Fibroblast of gingiva (primary cell): Measurements from ENCODE around the gene SLC5A1.

Experiments
- DNase-seq: peaks from one replicate; pipeline ENCODE4 v3.0.0-alpha.2; 2011; ENCODE audit warnings: low read depth

The SLC5A1 gene

DNA sequence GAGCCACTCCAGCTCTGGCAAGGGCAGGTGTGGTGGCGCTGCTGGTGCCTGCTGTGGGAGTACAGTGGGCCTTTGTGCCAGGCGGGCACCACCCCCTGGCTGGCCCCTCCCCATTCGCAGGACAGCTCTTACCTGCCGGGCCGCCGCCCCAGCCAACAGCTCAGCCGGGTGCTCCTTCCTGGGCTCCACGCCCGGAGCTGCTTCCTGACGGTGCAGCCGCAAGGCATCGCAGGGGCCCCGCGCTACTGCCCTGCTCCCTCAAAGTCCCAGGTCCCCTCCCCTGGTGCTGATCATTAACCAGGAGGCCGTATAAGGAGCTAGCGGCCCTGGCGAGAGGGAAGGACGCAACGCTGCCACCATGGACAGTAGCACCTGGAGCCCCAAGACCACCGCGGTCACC is at the start of gene SLC5A1:
SLC5A1 (plus strand) TSS at position 338 of the 400 bp plus-strand sequence; CDS start at position 359, 21 bp downstream.
- DNase-seq: no peak

DNA sequence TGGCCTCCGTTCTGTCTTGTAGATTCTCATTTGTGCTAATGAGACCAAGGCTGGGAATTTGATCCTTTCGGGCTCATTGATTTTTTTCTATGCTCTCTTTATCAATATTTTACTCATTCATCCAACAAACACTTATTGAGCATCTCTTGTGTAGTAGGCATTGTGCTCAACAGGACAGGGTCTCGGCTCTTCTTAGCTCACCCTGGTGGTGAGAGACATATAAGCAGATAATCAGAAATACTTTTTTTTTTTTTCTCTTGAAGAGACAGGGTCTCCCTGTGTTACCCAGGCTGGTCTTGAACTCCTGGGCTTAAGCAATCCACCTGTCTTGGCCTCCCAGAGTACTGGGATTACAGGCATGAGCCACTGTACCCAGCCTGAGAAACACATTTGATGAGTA is 48.0 kb upstream of the SLC5A1 start:
- DNase-seq: no peak

DNA sequence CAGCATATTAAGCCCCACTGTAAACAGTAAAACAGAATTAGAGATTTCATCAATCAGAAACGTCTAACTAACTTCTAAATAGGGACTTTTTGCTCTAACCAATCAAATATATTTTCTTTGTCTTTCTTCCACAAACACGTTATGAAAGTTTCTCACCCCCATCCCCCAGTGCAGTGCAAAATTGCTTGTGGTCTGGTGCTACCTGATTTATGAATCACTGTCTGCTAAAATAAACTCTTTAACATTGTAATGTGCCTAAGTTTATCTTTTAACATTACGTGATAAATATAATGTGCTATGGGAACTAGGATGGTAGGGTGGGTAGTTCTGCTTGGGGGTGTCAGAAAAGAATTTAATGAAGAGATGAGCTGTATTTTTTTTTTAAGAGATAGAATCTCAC is 47.3 kb upstream of the SLC5A1 start:
- no peak for DNase-seq

DNA sequence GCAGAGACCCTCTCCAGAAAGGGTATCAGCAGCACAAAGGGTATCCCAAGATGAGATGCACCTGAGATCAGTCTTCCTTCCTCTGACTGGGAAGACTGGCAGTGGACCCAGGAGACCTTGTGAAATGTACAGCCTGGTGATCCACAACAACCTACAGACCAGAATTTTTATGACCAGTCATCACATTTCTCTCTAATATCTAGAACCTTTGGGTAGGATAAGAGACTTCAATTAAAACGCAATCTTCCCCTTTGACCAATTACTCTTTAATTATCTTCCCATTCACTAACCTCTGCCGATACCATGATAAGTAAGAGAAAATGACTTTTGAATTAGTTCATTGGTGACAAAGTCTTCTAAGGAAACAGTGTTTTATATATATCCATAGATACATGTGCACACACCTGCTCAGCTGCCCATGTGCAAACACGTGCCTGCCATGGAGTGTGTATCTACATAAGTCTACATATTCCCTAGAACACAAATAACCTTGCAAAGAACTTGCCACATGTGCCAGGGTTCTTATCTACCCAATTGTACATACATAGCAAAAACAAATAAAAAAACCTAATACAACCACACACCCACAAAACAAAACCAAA is 44.2 kb upstream of the SLC5A1 start:
- no peak for DNase-seq

DNA sequence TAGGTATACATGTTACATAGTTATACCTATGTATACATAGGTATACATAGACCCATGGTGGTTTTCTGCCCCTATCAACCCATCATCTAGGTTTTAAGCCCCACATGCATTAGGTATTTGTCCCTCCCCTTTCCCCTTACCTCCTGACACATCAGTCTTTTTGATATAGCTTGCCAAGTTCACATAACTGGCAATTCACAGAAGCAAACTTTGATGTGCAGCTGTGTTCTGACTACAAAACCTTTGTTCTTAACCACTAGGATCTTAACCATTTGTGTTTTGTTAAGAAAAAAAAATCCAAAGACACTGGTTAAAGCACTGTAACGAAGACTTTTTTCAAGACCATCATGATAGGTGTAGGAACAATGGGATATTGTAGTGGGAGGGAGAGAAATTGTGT is 42.9 kb upstream of the SLC5A1 start:
- no peak for DNase-seq

- no peak for DNase-seq
These were observed 37.6 kb upstream of the SLC5A1 start for GRCh38 chr22:32005453-32005852.

GRCh38 chr22:32013200-32013599 is 29.9 kb upstream of the SLC5A1 start:
- DNase-seq: no peak

- DNase-seq: no peak
These were observed 27.0 kb upstream of the SLC5A1 start for GRCh38 chr22:32016081-32016480.

DNA sequence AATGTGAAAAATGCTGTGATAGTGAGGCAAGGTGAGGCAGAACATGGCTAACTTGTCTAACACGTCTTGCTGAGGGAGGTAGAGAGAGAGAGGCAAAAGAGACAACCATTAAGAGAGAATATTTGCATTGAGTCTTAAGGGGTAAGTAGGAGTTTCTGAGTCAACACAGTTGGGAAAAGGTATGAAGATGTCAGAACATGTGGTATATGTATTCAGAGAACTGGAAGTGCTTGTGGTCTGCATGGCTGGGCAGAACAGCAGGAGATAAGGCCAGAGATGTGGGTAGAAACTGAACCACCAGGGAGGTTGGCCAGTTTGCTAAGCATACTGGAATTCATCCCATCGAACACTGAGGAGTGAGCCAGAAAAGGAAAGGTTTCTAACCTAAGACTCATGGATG is 25.0 kb upstream of the SLC5A1 start:
- DNase-seq: no peak

DNA sequence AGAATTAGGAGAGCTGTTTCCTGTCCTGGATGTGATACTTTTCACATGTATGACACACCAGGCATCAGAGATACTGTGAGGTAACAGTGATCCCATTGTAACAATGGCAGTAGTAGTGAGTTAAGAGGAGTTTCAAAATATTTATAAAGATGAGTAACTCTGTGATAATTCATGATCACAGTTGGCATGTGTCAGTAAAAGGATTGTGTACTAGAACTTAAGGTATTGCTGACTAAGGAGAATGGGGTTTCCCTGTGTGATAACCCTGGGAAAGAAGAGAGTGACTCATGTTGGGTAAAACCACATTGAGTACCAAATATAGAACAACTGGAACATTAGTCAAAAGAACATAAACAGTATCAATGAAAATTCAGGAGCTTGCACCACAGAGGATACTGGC is 22.9 kb upstream of the SLC5A1 start:
- peak; percentile 66 for DNase-seq

DNA sequence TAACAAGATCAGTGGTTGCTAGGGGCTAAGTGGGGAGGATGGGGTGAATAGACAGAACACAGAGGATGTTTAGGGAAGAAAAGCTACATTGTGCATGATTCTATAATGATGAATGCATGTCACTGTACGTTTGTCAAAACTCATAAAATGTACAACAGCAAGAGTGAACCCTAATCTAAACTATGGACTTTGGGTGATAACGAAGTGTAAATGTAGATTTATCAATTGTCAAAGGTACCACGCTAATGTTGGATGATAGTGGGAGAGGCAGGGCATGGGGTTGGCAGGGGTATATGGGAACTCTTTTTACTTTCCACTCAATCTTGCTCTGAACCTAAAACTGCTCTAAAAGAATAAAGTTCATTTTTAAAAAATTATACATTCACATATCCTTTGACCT is 21.3 kb upstream of the SLC5A1 start:
- DNase-seq: no peak

GRCh38 chr22:32023251-32023827 is 19.7 kb upstream of the SLC5A1 start:
- no peak for DNase-seq

DNA sequence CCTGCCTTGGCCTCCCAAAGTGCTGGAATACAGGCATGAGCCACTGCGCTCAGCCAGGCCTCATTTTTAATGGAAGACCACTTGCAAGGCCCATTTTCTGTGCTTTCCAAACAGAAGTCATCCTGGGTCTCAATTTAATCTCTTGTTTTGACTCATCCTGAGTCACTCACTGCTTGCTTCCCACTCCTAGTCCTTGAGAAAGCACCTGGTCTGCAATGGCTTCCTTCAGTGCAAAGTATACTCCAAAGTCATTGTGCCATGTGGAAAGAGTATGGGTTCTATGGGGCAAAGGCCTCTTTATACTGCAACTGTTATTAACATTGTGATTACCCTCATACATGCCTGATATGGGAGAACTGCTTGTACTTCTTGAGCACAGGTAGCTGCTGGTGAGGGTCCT is 18.3 kb upstream of the SLC5A1 start:
- no peak for DNase-seq

- DNase-seq: no peak
These were observed 12.4 kb upstream of the SLC5A1 start for GRCh38 chr22:32030518-32031247.

- DNase-seq: no peak
These were observed 11.6 kb upstream of the SLC5A1 start for GRCh38 chr22:32031466-32031865.

GRCh38 chr22:32034275-32034674 is 8.8 kb upstream of the SLC5A1 start:
- DNase-seq: no peak

DNA sequence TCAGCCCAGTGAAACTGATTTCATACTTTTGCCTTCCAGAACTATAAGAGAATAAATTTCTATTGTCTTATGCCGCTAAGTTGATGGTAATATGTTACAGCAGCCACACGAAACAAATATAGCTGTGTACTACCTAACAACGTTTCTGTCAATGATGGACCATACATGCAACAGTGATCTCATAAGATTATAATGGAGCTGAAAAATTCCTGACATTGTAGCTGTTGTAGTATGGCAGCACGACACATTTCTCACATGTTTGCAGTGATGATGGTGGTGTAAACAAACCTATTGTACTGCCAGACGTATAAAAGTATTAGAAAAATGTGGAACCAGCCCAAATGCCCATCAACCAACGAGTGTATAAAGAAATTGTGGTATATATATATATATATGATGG is 5.8 kb upstream of the SLC5A1 start:
- no peak for DNase-seq

- DNase-seq: no peak
These were observed 2.6 kb upstream of the SLC5A1 start for GRCh38 chr22:32040324-32040904.

DNA sequence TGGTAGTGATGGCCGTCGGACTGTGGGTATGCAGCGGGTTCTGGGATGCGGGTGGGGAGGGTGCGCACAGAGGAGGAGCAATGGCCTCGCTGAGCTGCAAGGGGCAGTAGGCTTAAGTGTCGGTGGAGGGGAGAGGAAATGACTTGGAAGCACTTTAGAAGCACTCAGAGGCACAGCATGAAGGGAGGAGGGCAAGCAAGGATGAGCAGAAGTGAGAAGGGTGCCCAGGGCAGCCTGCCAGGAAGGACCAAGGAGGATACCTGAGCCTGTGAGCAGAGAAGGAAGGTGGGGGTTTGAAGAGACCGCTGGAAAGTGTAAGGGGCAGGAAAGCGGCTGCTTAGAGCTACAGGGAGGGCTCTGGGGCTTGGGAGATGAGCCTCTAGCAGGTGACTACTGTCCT is 330 bp downstream of the SLC5A1 start:
- no peak for DNase-seq

- DNase-seq: no peak
These were observed 1.4 kb downstream of the SLC5A1 start for GRCh38 chr22:32044477-32044876.

GRCh38 chr22:32044913-32045312 is 1.9 kb downstream of the SLC5A1 start:
- peak; percentile 23 for DNase-seq

DNA sequence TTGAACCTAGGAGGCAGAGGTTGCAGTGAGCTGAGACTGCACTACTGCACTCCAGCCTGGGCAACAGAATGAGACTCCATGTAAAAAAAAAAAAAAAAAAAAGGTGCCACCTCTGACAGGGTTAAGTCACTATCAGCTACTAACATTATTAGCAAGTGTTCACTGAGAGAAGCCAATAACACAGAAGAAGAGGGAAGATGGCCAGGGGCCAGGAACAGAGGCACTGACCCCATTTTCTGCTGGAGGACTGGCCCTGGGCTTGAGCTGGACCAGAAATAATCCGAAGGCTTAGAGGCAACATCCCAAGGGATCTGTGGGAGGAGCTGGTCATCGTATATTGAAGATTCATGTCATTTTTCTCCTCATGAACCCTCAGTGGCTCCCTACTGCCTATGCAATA is 5.0 kb downstream of the SLC5A1 start:
- no peak for DNase-seq
